HG02938 (cell line): ENCODE data around the gene CHD1.
"Not testable (repeated sequence)": the region's sequence is repeated elsewhere in the genome, so short reads cannot be mapped to it uniquely, and the experiment has no call there.

Experiments used
- ATAC-seq: cut with Tn5 transposase; IDR thresholded peaks from one replicate; pipeline ENCODE4 v1.9.1; 2021; ENCODE audit warnings: mild to moderate bottlenecking, moderate library complexity; ENCODE audit not compliant: unreplicated experiment

CHD1 gene

DNA sequence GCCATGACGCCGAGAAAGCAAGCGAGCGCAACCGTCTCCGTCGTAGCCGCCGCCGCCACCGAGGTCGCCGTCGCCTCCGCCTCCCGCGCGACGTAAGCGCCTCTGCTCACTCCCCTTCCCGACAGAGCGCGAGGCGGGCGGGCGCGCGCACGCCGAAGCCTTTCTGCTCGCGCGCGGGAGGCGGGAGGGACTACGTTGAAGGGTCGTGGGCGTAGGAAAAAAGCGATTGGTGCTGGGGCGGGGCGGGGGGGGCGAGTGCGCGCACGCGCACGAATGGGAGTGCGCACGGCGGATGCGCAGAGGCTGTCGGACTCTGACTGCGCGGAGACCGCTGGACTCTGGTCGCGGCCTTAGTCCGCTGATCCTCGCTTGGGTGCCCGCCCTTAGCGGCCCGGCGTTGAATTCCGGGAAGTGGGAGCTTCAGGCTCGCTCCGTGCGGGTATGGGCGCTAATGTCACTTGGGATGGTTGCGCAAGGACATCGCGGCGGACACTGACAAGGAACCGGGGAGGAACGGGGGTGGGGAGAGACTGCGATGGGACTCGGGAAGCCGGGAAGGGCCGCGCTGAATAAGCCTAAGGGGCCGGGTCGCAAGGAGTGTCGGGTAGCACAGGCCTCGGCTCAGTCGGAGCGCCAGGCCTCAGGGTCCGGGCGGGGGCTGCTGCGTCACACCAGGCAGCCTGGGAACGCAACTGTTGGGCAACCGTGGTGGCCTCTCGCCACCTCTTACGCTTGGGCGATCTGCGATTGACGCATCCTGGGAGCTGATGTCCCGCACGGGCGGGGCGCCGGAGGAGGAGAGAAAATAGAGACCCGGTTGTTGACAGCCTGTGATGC lies at the start of gene CHD1:
TSS of gene CHD1 (minus strand) at position 135 of the 837 bp plus-strand sequence. CDS start 2,621 bp downstream, outside the sequence.
- ATAC-seq: peak; percentile 69

DNA sequence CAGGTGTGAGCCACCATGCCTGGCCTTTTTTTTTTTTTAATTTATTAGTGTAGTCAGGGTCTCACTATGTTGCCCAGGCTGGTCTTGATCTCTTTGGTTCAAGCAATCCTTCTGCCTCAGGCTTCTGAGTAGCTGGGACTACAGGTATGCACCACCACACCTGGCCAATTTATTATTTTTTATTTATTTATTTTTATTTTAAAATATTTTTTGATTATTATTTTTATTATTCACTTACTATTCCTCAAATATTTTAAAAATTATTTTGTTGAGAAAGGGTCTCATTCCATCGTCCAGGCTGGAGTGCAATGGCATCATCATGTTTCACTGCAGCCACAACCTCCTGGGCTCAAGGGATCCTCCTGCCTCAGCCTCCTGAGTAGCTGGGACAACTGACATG lies 49.7 kb upstream of the CHD1 start:
- ATAC-seq: no peak

DNA sequence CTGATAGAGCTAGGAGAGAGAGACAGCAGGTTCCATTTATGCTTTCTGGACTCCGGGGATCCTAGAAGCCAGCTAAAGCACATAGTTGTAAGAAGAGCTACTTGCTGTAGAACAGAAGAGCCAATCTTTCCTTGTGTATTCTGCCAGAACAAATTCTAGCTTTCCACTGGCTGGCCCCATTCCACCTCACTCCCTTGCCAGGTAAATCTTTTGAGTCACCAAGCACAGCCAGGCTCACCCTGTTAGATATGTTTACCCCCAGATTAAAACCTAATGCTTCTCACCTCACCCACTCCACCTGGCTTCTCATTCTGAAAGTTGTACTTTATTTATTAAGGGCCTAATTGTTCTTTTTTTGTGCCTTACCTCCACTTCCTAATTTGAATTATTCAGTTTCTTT lies 48.9 kb upstream of the CHD1 start:
- no peak for ATAC-seq

GRCh38 chr5:98975682-98976407 lies 47.0 kb upstream of the CHD1 start:
- ATAC-seq: peak; percentile 65

DNA sequence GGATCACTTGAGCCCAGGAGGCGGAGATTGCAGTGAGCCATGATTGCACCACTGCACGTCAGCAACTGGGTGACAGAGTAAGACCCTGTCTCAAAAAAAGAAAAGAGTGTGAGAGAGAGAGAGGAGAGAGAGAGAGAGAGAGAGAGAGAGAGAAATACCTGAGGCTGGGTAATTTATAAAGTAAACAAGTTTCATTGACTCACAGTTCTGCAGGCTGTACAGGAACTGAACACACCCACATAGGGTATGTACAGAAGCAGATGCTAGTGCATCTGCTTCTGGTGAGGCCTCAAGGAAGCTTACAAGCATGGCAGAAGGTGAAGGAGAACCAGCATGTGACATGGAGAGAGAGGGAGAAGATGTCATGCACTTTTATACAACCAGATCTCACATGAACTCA lies 46.4 kb upstream of the CHD1 start:
- ATAC-seq: no peak

DNA sequence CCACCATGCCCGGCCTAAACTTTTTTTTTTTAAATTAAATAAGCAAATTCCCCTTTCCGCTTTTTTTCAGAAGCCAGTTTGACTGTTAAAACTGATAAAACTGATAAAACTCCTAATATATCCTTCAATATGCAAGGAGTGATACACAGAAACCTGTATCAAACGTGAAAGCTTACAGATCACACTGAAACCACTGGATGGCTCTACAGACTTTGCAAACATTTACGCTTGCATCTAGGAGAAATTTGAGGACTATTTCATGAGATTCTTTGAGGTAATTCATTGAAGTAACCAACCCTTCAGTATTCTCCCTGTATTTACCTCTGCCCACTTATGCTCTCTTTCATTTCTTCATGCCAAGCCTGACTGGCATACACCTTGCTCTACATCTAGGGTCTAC lies 40.6 kb upstream of the CHD1 start:
- ATAC-seq: no peak

DNA sequence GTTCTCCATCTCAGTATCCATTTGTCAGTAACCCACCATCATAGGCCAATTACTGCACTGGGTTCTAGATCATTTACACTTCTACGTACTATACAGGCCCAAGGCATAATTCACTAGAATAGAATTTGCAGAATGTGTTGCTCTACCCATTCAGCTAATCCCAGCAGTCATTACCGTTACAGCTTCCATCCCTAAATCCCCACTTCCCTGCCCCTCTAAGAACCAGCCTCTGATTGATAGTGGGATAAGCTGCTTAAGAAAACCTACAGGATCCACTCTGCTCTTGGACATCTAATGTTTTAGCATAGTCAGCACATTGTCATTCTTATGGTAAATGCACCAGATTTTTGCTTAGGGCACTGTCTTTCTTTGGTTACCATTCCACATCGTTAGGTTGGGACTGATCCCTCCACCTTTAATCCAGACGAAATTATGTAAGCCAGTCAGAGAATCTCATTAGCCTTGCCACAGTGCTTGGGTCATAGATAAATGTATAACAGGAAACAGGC lies 39.3 kb upstream of the CHD1 start:
- no peak for ATAC-seq

- ATAC-seq: no peak
Measured at GRCh38 chr5:98965226-98965625, 36.4 kb upstream of the CHD1 start.

DNA sequence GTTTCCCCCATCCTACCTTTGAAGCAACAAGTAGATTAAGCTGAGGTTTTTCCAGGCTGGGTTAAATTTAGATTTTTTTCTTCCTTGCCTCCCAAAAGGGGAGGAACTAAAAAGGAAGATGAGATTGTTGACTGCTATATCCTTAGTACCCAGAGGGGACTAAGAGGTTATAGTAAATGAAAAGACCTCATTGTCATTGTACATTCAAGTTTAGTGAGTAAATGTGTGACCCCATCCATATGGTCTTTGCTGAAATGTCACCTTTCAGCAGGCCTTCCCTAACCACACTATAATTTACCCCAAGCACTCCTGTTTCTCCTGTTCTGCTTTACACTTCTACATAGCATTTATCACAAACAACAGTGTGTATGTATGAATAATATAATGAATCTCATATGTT lies 35.8 kb upstream of the CHD1 start:
- ATAC-seq: no peak

DNA sequence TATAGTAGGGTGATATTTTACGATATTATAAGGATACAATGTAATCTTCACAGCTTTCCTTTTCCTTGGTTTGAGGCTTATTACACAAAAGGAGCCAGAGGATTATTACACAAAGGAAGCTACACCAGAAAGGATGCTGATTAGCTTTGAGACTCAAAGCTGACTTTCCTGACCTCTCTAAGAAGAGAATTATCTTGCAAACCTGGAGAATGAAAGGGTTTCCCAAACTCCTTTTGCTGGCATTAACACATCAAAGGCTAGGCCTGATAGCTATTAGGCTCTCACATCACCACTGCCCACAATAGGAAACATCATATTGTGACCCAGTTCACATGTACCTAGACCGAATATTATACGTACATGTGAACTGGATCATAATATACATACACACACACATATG lies 34.2 kb upstream of the CHD1 start:
- ATAC-seq: no peak

- ATAC-seq: no peak
Measured at GRCh38 chr5:98962587-98962986, 33.8 kb upstream of the CHD1 start.

DNA sequence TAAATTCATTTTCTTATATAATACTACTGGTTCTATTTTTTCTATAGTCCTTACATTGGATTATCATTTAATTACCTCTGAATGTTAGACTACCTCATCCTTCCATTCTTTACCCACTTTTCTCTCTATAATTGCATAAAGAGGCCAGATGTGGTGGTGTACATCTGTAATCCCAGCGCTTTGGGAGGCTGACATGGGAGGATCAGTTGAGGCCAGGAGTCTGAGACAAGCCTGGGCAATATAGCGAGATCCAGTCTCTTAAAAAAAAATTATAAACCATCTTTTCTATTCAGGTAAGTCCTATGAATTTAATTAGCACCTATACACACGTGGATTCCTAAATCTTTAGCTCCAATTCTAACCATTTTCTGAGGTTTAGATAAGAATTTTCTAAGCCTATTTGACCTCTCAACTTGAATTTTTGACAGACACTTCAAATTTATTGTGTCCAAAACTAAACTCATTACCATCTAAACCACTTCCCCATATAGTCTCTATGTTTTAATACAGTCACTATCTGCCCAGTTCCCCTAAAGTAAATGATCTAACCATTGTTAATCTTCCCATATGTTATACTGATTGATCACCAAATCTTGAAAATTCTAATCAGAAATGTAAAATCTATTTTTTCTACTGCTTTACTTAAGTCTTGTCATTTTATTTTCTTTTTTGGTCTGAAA lies 33.0 kb upstream of the CHD1 start:
- ATAC-seq: no peak

- no peak for ATAC-seq
Measured at GRCh38 chr5:98957307-98957706, 28.5 kb upstream of the CHD1 start.

DNA sequence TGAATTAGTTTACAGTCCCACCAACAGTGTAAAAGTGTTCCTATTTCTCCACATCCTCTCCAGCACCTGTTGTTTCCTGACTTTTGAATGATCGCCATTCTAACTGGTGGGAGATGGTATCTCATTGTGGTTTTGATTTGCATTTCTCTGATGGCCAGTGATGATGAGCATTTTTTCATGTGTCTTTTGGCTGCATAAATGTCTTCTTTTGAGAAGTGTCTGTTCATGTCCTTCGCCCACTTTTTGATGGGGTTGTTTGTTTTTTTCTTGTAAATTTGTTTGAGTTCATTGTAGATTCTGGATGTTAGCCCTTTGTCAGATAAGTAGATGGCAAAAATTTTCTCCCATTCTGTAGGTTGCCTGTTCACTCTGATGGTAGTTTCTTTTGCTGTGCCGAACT lies 27.1 kb upstream of the CHD1 start:
- ATAC-seq: not testable (repeated sequence)

- not testable (repeated sequence) for ATAC-seq
Measured at GRCh38 chr5:98955471-98955870, 26.7 kb upstream of the CHD1 start.

DNA sequence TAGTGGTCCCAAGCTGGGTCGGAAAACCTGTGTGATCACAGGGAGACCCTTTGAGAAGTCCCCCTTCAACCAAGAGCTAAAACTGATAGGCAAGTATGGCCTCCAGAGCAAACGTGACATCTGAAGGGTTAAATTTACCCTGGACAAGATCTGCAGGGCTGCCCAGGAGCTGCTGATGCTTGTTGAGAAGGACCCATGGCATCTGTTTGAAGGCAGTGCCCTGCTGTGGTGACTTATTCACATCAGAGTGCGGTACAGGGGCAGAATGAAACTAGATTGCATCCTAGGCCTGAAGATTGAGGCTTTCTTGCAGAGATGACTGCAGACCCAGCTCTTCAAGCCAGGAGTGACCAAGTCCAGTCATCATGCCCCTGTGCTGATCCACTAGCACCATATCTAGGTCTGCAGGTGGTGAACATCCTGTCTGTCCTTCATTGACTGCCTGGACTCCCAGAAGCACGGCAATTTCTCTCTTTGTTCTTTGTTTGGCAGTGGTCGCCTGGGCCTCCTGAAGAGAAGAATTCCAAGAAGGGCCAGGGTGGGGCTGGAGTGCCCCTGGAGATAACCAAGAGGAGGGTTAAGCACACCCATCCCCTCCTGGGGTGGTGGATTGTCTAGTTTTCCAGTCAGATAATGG lies 25.7 kb upstream of the CHD1 start:
- ATAC-seq: no peak

DNA sequence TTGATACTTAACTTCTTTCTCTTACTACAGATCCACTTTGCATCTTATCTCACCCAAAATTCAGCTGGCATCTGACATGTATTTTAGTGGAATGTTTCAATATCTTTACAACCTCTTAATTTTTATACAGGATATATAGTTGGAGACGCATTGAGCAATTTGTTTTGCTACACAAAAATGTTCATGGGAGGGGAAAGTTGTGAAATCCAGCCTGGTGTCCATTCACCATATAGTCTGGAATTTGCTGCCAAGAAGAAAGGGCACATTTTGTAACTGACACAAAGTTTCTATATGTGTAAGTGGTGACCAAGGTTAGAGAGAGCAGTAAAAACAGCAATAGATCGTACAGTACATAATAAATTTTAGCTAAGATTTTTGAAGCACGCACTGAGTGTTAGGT lies 14.0 kb upstream of the CHD1 start:
- no peak for ATAC-seq

- ATAC-seq: no peak
Measured at GRCh38 chr5:98941131-98941883, 12.5 kb upstream of the CHD1 start.

GRCh38 chr5:98940581-98940980 lies 11.8 kb upstream of the CHD1 start:
- ATAC-seq: no peak

DNA sequence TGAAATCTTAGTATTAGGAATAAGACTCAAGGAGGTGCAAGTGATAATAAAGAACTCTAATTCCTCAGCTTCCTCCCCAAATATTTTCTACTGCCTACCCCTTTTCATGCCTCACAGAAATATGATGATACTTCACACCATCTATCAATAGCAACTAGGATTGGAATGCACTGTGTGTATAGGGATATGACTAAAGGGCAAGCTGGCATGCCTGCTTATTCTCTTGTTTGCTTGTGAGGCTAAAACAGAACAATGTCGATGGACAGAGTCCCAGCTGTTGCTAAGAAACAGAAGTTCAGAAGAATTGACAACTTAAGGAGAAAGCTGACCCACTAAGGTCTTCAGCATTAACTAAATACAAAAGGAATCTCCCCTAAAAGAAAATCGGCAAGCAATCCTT lies 9.7 kb upstream of the CHD1 start:
- no peak for ATAC-seq
